Measurements from ENCODE around the gene SLC25A47. TPM values are rescaled to one million over a fixed set of nuclear protein-coding genes. Genes with fewer than 3 reads are reported as not detected.

SLC25A47 gene
- total and polyA plus RNA-seq, 9 of the 15 experiments (the other 6 are each of a cell fraction or from before 2014, with no cell fraction given) = 0.09 to 0.23 (median 0.22) TPM; not detected in 6

GRCh38 chr14:100327128-100327527 lies 4.0 kb downstream of the SLC25A47 start:
- 0 out of 2 replicates have a peak, but pooled peaks cover under 1% of the 10 kb centered on the region for H4K20me1 ChIP-seq (replicated peaks; ENCODE audit: control insufficient read depth, insufficient read depth, low read length)
- BruUV-seq (replicated peaks) = no TSS peak
- 69% methylated on average over 17 of the region's 24 CpGs for WGBS (ENCODE audit: insufficient coverage, low coverage, missing lambda C conversion rate)
- no peak overlapping the region for H3K4me2 ChIP-seq (ENCODE audit: insufficient read depth, low read length)
- in situ Hi-C loops (cut with MboI) = no loop called here
- no peaks in the 10 kb centered on the region for H3K79me2 ChIP-seq (ENCODE audit: control insufficient read depth, insufficient read depth, low read length)
- FAIRE-seq = no peak
- ChIA-PET POLR2A (interaction anchor here (1.1 kb wide), 1 partner anchor 10 kb away, joined by 3 read pairs; no protein-coding TSS in a partner anchor), CTCF (ENCODE audit: low intra/inter-chr PET ratio) (no interaction called here)
- H3K4me1 ChIP-seq (replicated peaks in 1 of 2; ENCODE audit: control insufficient read depth in 2 of 2, insufficient read depth in 2 of 2, low read length in 2 of 2) = peaks cover 0 to 50% of the 10 kb centered on the region in 2 experiments; a peak in 2 of 5 replicates
- no peaks in the 10 kb centered on the region for H3K9me3 ChIP-seq (replicated peaks; ENCODE audit: control insufficient read depth, insufficient read depth, low read depth, low read length)
- H3K27me3 ChIP-seq (ENCODE audit: control insufficient read depth in 2 of 2, insufficient read depth in 2 of 2, low read length in 2 of 2) = no peaks in the 10 kb centered on the region
- H3K36me3 ChIP-seq (ENCODE audit: control insufficient read depth, insufficient read depth, low read length) = no peaks in the 10 kb centered on the region
- no peak for ATAC-seq
- intact Hi-C loops (cut with micrococcal nuclease) = no loop called here
- H3K4me3 ChIP-seq = no peak overlapping the region
- no peak for DNase-seq (ENCODE audit: extremely low read depth in 1 of 4, low spot score in 3 of 4)
- no peaks in the 10 kb centered on the region for H3K9me1 ChIP-seq (ENCODE audit: control insufficient read depth, insufficient read depth, low read length)
- H3K9ac ChIP-seq (ENCODE audit: insufficient read depth in 1 of 2, low read depth in 2 of 2, low read length in 2 of 2) = no peak overlapping the region
- no peak overlapping the region for H3K27ac ChIP-seq (ENCODE audit: extremely low read depth, low read depth, low read length)
- H2AFZ ChIP-seq (ENCODE audit: low read depth, low read length) = no peak overlapping the region
- TF ChIP-seq ARID4B (CRISPR knock-in tag; IDR thresholded peaks at IDR 0.05) = no peak
- TF ChIP-seq E2F1 (CRISPR knock-in tag; IDR thresholded peaks at IDR 0.05) = no peak
- no peak for TF ChIP-seq ZNF354B (CRISPR knock-in tag; IDR thresholded peaks at IDR 0.05)
- no peak for TF ChIP-seq POLR3G (IDR thresholded peaks at IDR 0.05; ENCODE audit: extremely low read depth, insufficient read length, insufficient replicate concordance)
- no peak for TF ChIP-seq PATZ1 (CRISPR knock-in tag; IDR thresholded peaks at IDR 0.05; ENCODE audit: borderline replicate concordance)
- no peak for TF ChIP-seq TOE1 (IDR thresholded peaks at IDR 0.05; ENCODE audit: borderline replicate concordance)
- TF ChIP-seq TOE1 (CRISPR knock-in tag; IDR thresholded peaks at IDR 0.05; ENCODE audit: borderline replicate concordance, low read depth) = no peak
- no peak for TF ChIP-seq BRF2 (IDR thresholded peaks at IDR 0.05; ENCODE audit: borderline replicate concordance, insufficient read depth, insufficient read length)
- no peak for TF ChIP-seq DEAF1 (CRISPR knock-in tag; IDR thresholded peaks at IDR 0.05)

All from K562 (cell line).